ENCODE results near the gene MS4A3. TPM values are rescaled to one million over a fixed set of nuclear protein-coding genes. Genes with fewer than 3 reads are reported as not detected.

Gene MS4A3
- total and polyA plus RNA-seq, 9 of the 15 experiments (the other 6 are each of a cell fraction or from before 2014, with no cell fraction given), result 3.4 to 94.5 (median 58.8) TPM

DNA sequence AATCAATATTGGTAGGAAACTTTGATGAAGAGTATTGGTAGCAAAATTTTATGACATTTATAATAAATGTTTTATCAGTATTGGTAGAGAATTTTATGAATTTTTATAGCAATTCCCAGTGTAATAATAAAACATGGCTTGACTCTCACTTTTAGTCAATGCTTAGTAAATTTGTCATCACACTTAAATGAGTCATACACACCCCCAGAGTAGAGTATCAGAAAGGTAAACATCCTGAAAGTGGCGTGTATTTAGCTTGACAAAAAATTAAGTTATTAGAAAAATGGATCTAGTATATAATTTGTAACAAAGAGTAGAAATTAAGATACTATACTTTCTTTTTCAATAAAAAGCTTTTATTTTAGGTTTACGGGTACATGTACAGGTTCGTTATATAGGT is 2.6 kb downstream of the MS4A3 start (continued):
- TF ChIP-seq L3MBTL2 (IDR thresholded peaks at IDR 0.05) (no peak), ZNF3 (CRISPR knock-in tag; IDR thresholded peaks at IDR 0.05) (no peak), NFYB (IDR thresholded peaks at IDR 0.05; ENCODE audit: extremely low read depth, insufficient read length) (no peak), SRSF7 (optimal IDR thresholded peaks at IDR 0.05; ENCODE audit: low read depth, low read length) (no peak), JUND (IDR thresholded peaks at IDR 0.05; ENCODE audit: borderline replicate concordance, low read depth, low read length) (peak; percentile 88), JUND (tag; IDR thresholded peaks at IDR 0.05; ENCODE audit: borderline replicate concordance, low read depth, low read length) (peak; percentile 72; the same call in 2 of the 3 replicates), NEUROD1 (IDR thresholded peaks at IDR 0.05; ENCODE audit: borderline replicate concordance, low read depth, low read length, partially characterized antibody) (no peak), ARID1B (IDR thresholded peaks at IDR 0.05) (0 out of 2 replicates have a peak, but pooled peaks have one; percentile 46), HNRNPUL1 (IDR thresholded peaks at IDR 0.05; ENCODE audit: low read length) (no peak), FOXA3 (CRISPR knock-in tag; conservative IDR thresholded peaks at IDR 0.05 in 1 of 2, IDR thresholded peaks at IDR 0.05 in 1 of 2) (peak in 1 of 2 experiments; percentile 57; a peak in 1 of 4 replicates), NCOA1 (IDR thresholded peaks at IDR 0.05; ENCODE audit: low read depth) (no peak), KLF1 (tag; IDR thresholded peaks at IDR 0.05) (no peak), CHD4 (IDR thresholded peaks at IDR 0.05; ENCODE audit: insufficient read depth, insufficient replicate concordance, low read depth, low read length, poor library complexity, severe bottlenecking) (peak; percentile 23), ZFX (CRISPR knock-in tag; IDR thresholded peaks at IDR 0.05) (no peak), SAFB (IDR thresholded peaks at IDR 0.05; ENCODE audit: borderline replicate concordance, low read depth, low read length) (no peak), SMARCA4 (IDR thresholded peaks at IDR 0.05) (peak; percentile 51), MCM5 (IDR thresholded peaks at IDR 0.05; ENCODE audit: low read depth) (no peak), RBM17 (IDR thresholded peaks at IDR 0.05; ENCODE audit: borderline replicate concordance, low read depth, low read length) (no peak), FOXA1 (IDR thresholded peaks at IDR 0.05; ENCODE audit: borderline replicate concordance) (no peak), TBP (optimal IDR thresholded peaks at IDR 0.05; ENCODE audit: low read depth, low read length) (no peak), CBX8 (IDR thresholded peaks at IDR 0.05; ENCODE audit: borderline replicate concordance, extremely low read depth, low read depth, low read length, poor library complexity, severe bottlenecking) (no peak), SMARCA5 (IDR thresholded peaks at IDR 0.05) (no peak), ZZZ3 (IDR thresholded peaks at IDR 0.05) (no peak), SMAD3 (CRISPR knock-in tag; conservative IDR thresholded peaks at IDR 0.05) (no peak), GATA2 (CRISPR knock-in tag; IDR thresholded peaks at IDR 0.05) (no peak), FOSL1 (tag; conservative IDR thresholded peaks at IDR 0.05) (peak; percentile 89), GABPB1 (CRISPR knock-in tag; IDR thresholded peaks at IDR 0.05) (no peak)
- TF ChIP-seq, protein P1, sequence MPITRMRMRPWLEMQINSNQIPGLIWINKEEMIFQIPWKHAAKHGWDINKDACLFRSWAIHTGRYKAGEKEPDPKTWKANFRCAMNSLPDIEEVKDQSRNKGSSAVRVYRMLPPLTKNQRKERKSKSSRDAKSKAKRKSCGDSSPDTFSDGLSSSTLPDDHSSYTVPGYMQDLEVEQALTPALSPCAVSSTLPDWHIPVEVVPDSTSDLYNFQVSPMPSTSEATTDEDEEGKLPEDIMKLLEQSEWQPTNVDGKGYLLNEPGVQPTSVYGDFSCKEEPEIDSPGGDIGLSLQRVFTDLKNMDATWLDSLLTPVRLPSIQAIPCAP (CRISPR knock-in tag; IDR thresholded peaks at IDR 0.05; ENCODE audit: borderline replicate concordance), result no peak
- TF ChIP-seq, protein P2, sequence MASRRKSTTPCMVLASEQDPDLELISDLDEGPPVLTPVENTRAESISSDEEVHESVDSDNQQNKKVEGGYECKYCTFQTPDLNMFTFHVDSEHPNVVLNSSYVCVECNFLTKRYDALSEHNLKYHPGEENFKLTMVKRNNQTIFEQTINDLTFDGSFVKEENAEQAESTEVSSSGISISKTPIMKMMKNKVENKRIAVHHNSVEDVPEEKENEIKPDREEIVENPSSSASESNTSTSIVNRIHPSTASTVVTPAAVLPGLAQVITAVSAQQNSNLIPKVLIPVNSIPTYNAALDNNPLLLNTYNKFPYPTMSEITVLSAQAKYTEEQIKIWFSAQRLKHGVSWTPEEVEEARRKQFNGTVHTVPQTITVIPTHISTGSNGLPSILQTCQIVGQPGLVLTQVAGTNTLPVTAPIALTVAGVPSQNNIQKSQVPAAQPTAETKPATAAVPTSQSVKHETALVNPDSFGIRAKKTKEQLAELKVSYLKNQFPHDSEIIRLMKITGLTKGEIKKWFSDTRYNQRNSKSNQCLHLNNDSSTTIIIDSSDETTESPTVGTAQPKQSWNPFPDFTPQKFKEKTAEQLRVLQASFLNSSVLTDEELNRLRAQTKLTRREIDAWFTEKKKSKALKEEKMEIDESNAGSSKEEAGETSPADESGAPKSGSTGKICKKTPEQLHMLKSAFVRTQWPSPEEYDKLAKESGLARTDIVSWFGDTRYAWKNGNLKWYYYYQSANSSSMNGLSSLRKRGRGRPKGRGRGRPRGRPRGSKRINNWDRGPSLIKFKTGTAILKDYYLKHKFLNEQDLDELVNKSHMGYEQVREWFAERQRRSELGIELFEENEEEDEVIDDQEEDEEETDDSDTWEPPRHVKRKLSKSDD (conservative IDR thresholded peaks at IDR 0.05; ENCODE audit: low read length), result no peak

Measured in K562 (cell line).